Pons (tissue), 1 donor: ENCODE data around the gene KRT79.

Experiments used
- DNase-seq: peaks from one replicate; pipeline ENCODE4 v3.0.0-alpha.2; 2016; ENCODE audit warnings: low spot score

KRT79 gene

DNA sequence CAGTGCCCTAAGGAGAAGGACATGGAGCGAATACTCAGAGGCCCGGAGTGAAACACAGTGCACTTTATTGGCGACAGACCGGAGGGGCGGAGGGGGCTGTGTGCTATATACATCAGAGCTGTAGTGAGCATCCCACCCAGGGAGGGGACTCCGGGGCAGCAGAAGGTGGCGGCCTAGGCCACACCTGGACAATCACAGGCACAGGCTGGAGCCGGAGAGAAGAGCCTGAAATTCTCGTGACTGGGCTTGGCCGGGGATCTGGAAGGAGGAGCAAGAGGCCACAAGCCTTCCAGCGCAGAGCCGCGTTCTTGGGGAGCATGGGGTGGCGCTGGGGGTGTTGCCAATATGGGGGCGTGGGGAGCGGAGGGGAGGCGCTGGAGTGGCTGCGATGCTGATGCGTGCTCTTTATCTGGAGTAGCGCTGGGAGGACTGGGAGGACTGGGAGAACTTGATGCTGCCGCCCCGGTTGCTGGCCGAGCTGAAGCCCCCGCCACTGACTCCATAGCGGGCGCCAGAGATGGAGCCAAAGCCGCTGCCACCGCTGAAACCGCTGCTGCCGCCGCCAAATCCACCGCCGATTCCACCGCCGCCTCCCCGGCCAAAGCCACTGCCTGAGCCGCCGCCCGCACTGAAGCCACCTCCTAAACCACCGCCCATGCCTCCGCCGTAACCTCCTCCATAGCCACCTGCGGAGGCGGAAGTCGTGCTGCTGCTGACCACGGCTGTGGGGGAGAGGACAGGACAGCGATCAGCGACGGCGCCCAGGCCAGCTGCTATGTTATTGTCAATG, 44.3 kb downstream of the KRT79 start:
- no peak for DNase-seq

DNA sequence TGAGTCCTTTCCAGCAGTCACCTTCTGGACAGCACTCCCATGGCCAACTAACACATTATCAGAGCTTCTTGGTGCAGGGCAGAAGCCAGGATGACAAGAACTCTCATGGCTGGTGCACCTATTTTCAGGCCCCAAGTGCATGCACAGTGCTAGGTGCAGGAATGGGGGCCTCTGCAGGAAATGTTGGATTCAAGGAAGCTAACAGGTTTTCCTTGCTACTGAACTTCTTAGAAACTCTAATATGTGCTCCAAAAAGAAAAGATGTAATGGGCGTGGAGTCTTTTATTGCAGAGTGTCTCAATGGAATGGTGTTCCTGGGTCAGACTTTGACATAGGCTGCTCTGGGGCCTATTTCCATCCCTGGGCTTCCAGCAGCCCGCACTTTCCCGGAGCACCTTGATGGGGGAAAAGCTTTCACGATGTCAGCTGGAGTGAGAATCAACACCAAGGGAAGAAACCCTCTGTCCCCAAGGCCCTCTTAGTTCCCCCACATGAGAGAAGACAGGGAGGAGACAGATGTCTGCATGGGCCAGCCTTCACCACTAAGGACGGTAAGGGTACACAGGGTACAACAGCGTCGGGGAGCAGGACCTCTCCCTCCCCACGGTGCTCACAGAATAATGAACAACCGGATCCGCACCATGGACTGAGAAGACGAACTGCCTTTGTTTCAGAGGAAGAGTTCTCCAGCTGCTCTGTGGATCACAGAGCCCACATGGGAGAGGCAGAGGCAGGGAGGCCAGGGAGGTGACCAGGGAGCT, 45.1 kb downstream of the KRT79 start:
- DNase-seq: no peak

DNA sequence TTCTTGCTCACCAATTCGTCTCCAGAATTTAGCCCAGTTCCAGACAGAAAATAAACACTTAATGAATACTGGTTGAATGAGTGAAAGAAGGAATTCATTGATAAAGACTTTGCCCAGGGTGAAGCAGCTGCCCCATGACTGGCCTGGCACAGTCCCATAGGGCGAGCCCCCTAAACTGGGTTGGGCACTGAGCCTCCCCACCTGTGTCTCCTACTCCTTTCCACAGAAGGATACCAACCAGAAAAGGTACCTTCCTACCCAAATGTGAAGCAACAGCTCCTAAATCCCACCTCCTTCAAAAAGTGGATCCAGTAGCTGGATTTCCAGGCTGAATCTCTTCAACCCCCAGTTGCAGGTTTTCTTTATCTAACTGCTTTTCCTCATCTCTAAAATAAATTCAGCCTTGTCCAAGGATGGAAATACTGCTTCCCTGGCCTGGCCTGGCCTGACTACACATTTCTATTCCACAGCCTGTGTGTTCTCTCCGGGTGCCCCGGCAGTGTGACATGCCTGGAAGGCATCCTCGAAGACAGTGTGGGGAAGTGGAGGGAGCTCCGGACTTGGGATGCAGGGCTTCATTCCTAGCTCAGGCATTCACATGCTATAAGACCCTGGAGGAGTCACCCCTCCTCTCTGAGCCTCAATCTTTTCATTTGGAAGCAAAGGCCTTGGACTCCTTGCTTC, 45.8 kb downstream of the KRT79 start:
- no peak for DNase-seq

DNA sequence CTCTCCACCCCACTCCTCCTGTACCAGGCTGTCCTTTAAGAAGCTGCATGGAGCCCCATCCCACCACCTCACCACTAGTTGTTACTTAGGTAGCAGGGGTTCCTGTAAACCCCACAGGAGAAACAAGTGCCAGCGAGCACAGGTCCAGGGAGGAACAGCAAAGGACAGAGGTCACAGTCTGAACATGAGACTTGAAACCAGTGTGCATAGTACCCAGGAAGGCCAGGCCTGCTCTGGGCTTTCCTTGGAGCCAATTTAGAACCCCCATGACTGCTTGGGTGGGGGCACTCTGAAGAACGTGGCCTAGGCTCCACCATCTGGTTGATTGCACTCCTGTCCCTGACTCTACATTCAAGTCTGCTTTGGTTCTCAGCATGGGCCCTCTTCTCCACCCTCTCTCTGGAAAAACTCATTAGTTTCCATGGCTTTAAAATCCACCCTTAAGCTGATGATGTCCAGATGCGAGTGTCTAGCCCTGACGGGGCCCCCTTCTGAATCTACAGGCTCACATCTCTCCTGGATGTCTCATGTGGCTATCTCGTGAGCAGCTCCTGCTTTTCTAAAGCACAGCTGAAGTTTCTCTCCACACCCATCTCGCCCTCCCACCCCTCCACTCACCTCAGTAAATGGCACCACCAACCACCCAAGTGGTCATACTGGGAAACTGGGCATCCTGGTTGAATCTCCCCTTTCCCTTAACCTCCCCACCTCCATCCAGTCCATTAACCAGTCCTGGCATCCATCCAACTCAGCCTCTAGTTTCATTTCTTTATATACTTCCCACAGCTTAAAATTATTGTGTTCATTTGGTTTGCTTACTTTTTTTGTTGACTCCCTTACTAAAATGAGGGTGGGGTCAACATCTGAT, 46.6 kb downstream of the KRT79 start:
- no peak for DNase-seq

DNA sequence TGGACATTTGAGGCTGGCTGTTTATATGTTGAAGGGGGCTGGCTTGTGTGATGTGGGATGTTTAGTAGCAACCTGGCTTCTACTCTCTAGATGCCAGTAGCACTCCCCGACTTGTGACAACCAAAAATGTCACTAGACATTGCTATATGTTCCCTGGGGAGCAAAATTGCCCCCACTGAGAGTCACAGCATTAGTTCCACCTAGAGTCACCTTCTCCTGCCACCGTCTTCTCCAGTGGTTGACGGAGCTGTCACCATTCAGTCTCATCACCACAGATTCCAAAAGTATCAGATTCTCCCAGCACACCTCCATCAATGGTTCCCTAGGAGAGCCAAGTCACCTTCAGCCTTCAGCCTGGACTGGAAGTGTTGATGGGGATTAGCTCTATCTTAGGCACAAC, 49.2 kb downstream of the KRT79 start:
- no peak for DNase-seq

DNA sequence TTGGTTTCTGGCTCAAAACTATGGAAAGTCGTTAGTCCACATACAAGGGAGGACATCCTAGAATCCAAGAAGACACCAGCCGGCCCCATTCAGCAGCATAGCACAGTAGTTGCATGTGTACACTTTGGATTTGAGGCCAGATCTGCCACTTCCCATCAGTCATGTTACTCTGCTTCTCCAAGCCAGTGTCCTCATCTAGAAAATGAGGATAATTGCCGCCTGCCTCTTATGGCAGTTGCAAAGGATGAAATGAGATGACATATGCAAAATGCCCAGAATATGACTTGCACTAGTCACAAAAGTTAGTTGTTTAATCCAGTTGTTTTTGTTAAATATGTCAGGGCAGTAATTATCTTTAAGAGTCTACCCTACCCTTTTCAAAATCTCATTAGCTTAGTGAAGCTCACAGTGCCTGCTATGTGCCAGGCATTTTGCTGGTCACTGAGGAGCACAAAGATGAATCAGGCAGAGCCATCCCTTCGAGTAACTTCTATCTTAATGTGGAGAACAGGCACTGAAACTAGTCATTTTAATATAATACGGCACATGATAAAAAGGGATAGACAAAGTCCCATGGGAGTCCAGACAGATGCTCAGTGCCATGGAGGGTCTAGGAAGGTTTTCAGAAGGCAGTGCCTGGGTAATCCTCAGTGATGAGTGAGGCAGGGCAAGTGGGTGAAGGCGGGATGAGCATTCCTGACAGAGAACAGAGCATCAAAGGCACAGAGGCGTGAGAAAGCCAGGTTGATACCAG, 50.4 kb downstream of the KRT79 start:
- DNase-seq: no peak

DNA sequence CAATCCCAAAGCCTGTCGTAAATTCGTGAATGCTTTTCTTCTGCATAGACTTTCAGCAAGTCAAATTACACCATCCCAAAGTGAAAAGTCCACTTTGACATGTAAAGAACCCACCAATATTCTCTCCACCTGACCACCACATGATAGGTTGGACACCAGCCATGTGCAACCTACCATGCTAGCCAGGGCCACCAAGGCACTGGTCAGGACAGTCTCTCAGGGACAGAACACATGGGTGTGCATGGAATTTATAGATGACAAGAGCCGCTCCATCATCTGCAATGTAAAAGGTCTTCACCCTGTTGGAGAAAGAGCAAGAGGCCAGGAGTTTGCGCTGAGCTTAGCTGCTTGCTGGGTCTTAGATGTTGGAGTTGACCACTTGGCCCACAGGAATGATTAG, 51.6 kb downstream of the KRT79 start:
- DNase-seq: no peak

DNA sequence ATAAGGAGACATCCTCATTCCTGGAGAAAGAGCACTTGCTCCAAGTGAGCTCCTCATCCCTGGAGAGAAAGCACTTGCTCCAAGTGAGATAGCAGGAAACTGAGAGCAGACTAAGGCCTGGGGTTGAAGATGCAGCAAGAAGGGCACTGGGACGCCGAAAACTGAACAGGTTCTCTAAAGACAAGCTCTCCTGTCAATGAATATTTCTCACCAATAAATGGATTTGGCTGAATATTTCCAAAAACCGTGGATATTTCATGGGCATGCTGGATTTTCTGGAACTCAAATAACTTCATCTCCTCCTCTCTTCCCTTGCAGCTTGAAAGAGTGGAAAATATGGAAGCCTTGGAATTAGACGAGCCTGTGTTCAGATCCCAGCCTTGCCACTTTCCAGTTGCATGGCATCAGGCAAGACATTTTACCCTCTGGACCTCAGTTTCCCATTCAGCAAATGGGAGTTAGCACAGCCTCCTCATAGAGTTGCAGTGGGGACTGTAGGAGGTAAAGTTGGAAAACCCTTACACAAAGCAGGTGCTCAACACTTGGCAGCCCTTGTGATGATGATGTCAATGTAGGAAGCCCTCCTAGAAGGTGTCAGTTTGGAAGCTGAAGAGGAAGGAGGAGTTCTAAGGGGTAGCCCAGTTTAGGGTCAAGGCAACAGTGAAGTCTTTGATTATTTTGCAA, 52.6 kb downstream of the KRT79 start:
- DNase-seq: no peak

DNA sequence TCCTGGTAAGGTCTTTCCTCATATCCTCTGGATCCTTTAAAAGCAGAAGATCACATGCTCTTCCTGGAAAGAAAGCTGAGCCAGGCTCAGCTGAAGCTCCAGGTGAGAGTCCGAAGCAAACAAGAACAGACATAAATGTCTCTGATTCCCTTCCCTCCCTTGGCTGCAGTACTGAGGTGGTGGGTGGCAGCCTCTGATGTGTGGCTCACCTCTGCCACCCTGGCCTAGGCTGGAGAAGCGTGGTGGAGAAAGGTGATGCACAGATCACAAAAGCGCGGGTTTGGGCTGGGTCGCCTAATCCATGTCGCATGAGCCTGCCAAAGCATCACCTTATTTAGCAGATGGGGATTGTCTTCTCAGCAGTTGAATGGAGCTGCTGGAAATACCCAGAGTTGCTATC, 54.2 kb downstream of the KRT79 start:
- DNase-seq: no peak

DNA sequence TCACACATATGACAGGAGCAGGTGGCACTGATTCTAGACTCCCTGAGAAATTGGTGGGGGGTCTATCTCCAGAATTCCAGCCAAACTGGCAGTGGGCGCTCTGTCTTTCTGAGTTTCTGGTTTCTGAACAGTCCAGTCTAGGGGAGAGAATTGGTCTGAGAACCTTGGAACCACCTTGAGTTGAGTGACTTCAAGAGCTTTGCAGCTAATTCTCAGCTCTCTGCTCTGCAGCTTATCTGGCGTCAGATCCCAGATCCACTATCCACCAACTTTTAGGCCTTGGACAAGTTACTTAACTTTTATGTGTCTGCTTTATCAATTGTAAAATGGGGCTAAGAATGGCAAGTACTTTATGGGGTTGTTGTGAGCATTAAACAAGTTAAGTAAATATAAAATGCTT, 55.3 kb downstream of the KRT79 start:
- DNase-seq: no peak

DNA sequence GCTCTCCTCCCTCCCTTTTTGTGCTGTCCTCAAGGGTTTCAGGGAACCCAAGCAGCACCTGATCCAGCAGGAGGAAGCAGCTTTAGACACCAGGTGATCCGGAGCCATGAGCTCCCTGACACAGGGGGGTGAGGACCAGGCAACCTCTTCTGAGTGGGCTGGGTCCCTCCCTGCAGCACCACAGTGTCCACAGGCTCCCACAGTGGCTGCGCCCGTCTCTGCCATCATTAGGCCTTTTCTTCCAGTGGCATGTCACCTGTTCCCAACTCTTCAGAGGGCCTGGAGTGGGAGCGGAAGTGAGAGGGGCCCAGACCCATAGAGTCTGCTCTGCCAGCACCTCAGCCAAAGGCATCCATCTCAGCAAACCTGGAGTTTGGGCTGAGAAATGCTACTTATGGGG, 56.5 kb downstream of the KRT79 start:
- DNase-seq: no peak

DNA sequence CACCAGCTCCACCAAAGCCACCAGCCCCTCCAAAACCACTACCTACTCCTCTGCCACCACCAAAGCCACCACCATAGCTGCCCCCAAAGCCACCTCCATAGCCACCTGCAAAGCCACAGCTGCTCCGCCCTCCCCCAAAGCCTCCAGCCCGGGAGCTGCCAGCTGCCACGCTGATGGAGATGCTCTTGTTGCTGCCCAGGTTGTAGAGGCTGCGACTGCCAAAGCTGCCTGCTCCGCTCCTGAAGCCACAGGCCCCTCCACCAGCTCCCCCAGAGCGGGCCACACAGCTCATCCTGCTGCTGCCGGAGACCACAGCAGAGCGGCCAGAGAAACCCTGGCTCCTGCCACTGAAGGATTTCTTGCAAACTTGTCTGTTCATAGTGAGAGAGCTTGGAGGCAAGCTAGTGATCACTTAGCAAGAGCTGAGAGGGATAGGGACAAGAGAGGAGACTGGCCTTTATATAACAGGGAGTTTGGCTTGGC, 57.2 kb downstream of the KRT79 start, which contains the start of gene KRT76:
Gene KRT76 (minus strand): TSS at position 433 of the 483 bp plus-strand sequence. CDS start 54 bp downstream, at position 379.
- DNase-seq: no peak

DNA sequence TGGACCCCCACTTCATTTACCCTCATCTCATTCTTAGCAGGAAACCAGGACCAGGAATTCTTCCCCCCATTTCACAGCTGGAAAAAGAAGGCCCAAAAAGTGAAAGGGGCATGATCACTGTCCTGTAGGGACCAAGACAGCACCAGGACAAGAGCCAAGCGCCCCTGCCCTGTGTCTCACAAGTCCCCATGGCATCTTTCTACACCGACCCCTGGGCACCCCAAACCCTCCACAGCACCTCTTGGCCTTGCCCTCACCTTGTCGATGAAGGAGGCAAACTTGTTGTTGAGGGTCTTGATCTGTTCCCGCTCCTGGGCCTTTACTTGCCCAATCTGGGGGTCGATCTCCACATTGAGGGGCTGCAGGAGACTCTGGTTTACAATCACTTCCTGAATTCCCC, 57.7 kb downstream of the KRT79 start:
- no peak for DNase-seq

DNA sequence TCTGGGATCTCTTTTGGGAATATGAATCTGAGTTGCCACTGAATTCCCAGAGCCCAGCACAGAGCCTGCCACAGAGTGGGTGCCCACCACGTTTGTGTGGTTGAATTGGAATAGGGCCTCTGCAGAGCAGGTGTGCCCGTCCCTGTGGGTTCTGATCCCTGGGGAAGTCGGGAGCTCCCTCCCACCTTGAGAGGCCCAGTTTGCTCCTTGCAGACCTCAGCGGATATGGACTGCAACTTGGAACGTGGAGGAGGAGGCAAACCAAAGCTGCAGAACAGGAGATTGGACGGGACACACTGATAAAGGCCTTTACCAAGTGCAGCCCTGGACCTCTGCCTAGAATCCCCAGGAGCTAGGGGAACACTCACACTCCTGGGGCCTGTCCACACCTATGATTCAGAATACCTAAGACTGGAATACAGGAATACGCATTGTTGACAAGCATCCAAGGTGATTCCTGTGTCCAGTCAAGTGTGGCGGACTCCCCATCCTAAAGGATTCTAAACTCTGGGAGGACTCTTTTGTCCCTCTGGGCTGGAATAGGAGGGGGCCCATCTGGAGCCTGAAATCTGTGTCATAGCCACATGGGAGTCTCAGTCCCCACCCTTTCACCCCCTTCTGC, 59.4 kb downstream of the KRT79 start:
- no peak for DNase-seq

DNA sequence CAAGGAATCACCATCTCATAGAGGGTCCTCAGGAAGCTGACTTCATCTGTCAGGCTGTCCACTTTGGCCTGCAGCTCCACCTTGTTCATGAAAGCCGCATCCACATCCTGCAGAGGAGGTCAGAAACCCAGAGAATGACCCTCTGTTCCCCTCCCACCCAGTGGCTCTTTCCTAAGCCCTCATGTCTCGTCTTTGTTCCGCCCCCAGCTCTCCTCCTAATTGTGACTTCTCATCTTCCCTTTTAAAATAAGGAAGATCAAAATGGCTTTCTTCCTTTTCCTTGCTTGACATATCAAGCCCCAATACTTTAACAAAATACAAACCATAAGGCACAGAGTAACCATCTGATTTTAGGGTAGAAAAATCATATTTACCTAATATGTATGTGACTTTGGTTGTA, 61.3 kb downstream of the KRT79 start:
- DNase-seq: no peak

DNA sequence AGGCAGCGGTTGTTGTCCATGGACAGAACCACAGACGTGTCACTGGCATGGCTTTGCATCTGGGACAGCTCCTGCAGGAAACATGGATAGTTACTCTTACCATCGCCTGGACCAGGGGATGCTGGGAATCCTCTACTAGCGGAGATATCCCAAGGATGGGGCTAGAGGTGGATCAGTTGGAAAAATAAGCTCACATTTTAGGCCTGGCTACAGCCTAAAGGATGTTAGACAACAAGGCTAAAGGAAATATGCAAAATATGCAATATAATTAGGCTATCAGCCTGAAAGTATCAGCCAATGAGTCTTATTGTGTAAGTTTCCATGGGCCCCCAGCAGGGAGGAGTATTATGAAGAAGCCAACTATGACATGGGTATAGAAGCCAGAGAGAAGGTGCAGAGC, 61.9 kb downstream of the KRT79 start:
- no peak for DNase-seq

DNA sequence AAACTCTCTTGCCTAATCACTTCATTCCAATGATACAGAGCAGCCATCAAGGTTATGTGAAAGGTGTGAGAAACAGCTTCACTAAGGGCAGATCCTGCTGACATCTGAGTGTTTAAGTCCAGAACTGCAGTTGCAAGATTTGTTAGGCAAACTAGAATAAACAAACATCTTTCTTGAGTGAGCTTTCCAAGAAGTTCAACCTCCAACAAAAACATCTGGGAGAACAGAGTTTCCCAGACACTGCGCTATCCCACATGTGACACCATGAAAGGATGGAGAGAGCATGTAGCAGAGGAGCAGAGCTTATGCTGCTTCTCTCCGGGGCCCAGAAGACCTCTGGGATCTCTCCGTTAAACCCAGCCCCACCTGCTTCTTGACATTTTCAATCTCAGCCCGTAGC, 62.6 kb downstream of the KRT79 start:
- no peak for DNase-seq
